A172 (cell line): ENCODE results near the gene CYTH1. TPM values are rescaled to one million over a fixed set of nuclear protein-coding genes. Genes with fewer than 3 reads are reported as not detected.
A peak's percentile ranks its signal among the peaks of the same experiment; 100 is the strongest.
"Not testable (repeated sequence)": the region's sequence is repeated elsewhere in the genome, so short reads cannot be mapped to it uniquely, and the experiment has no call there.

ENCODE experiments used
- DNase-seq: peaks from one replicate; pipeline ENCODE4 v3.0.0-alpha.2; 2015; ENCODE audit warnings: low spot score
- total RNA-seq: library from RNA; depleted of rRNA; stranded (reverse); fragments of >200 nt; shearing (Covaris generic); gene quantifications from 2 replicates; pipeline ENCODE4 v1.2.3, GENCODE V29; 2014

The CYTH1 gene
- total RNA-seq, 1 experiment from 2014 or later = 25.5 TPM

- DNase-seq = no peak
Measured at GRCh38 chr17:78692460-78693010, 89.5 kb downstream of the CYTH1 start.

GRCh38 chr17:78689029-78689428 is 93.0 kb downstream of the CYTH1 start:
- no peak for DNase-seq

GRCh38 chr17:78687944-78688343 is 94.1 kb downstream of the CYTH1 start:
- DNase-seq = no peak

- no peak for DNase-seq
Measured at GRCh38 chr17:78687125-78687524, 94.9 kb downstream of the CYTH1 start.

GRCh38 chr17:78684026-78684425 is 98.0 kb downstream of the CYTH1 start:
- DNase-seq = no peak

- DNase-seq = no peak
Measured at GRCh38 chr17:78683408-78683961, 98.6 kb downstream of the CYTH1 start.

- no peak for DNase-seq
Measured at GRCh38 chr17:78682363-78682762, 99.7 kb downstream of the CYTH1 start.

GRCh38 chr17:78680436-78680835 is 101.6 kb downstream of the CYTH1 start:
- peak; percentile 70 for DNase-seq

- peak; percentile 33 for DNase-seq
Measured at GRCh38 chr17:78679495-78680395, 102.3 kb downstream of the CYTH1 start.

GRCh38 chr17:78678711-78679110 is 103.4 kb downstream of the CYTH1 start:
- no peak for DNase-seq

- no peak for DNase-seq
Measured at GRCh38 chr17:78678222-78678557, 103.9 kb downstream of the CYTH1 start.

GRCh38 chr17:78677303-78678221 is 104.5 kb downstream of the CYTH1 start:
- peak; percentile 68 for DNase-seq

- DNase-seq = no peak
Measured at GRCh38 chr17:78676412-78677302, 105.4 kb downstream of the CYTH1 start.

GRCh38 chr17:78675836-78676235 is 106.2 kb downstream of the CYTH1 start:
- no peak for DNase-seq

- DNase-seq = no peak
Measured at GRCh38 chr17:78675316-78675616, 106.8 kb downstream of the CYTH1 start.

- no peak for DNase-seq
Measured at GRCh38 chr17:78674595-78675315, 107.3 kb downstream of the CYTH1 start.

GRCh38 chr17:78674156-78674555 is 107.9 kb downstream of the CYTH1 start:
- DNase-seq = no peak

GRCh38 chr17:78673395-78673794 is 108.7 kb downstream of the CYTH1 start:
- DNase-seq = no peak

- peak; percentile 55 for DNase-seq
Measured at GRCh38 chr17:78672871-78673371, 109.2 kb downstream of the CYTH1 start.

- no peak for DNase-seq
Measured at GRCh38 chr17:78672005-78672404, 110.1 kb downstream of the CYTH1 start.

- not testable (repeated sequence) for DNase-seq
Measured at GRCh38 chr17:78671726-78672001, 110.4 kb downstream of the CYTH1 start.
